PC-3 (cell line): ENCODE data around the gene MRC1.

Source experiments
- CTCF ChIP-seq: fragments of 300-600 bp; sonication (generic); conservative IDR thresholded peaks from 2 replicates; pipeline ENCODE4 v1.5.1; 2017; ENCODE audit warnings: antibody characterized with exemption, low read depth, mild to moderate bottlenecking, low read length
- EZH2 ChIP-seq: fragments of 300-600 bp; sonication (generic); IDR thresholded peaks from one replicate; pipeline ENCODE4 v1.6.1; 2017; ENCODE audit warnings: antibody characterized with exemption, mild to moderate bottlenecking, low read length; ENCODE audit not compliant: unreplicated experiment

GRCh38 chr10:17958049-17958448, 148.9 kb downstream of the MRC1 start:
- no peak for TF ChIP-seq EZH2
- no peak for TF ChIP-seq CTCF
